H1 (cell line): Measurements from ENCODE around the gene ACACA. TPM values are rescaled to one million over a fixed set of nuclear protein-coding genes. Genes with fewer than 3 reads are reported as not detected.

Experiments
- ASH2L ChIP-seq: fragments of 200-600, 300-600 bp; sonication (generic); IDR thresholded peaks from one replicate; pipeline ENCODE4 v1.7.1; 2017; ENCODE audit warnings: low read length
- ATF3 ChIP-seq: IDR thresholded peaks from 2 replicates; pipeline ENCODE4 v1.6.1; 2011; ENCODE audit warnings: low read depth, mild to moderate bottlenecking, low read length; ENCODE audit not compliant: insufficient read depth
- CBX8 ChIP-seq: fragments of 300-800, 300-1000 bp; sonication (generic); IDR thresholded peaks from 2 replicates; pipeline ENCODE4 v1.7.1; 2016; ENCODE audit warnings: low read depth, low read length, borderline replicate concordance
- CHD1 ChIP-seq: IDR thresholded peaks from 2 replicates; pipeline ENCODE4 v1.6.1; 2012; ENCODE audit warnings: low read depth, low read length, improper control_type of control experiment
- CTCF ChIP-seq, 3 experiments: IDR thresholded peaks; 1 replicate in 2 of 3; 2 replicates in 1 of 3; pipeline versions ENCODE4 v1.5.1 to v1.6.1; 2011; ENCODE audit warnings: low read length in 3 of 3, mild to moderate bottlenecking in 3 of 3, inconsistent platforms in 2 of 3, low read depth in 1 of 3, moderate library complexity in 1 of 3; ENCODE audit not compliant: insufficient read depth in 1 of 3; ENCODE audit errors: control extremely low read depth in 1 of 3
- E2F6 ChIP-seq: IDR thresholded peaks from 2 replicates; pipeline ENCODE4 v1.6.1; 2012; ENCODE audit warnings: inconsistent platforms
- KDM5A ChIP-seq: fragments of 200-600 bp; IDR thresholded peaks from 2 replicates; pipeline ENCODE4 v1.7.1; 2012; ENCODE audit warnings: mild to moderate bottlenecking, low read length, inconsistent platforms, mixed read lengths
- RAD21 ChIP-seq, 2 experiments: IDR thresholded peaks in 1 of 2; conservative IDR thresholded peaks in 1 of 2; 2 replicates each; pipeline ENCODE4 v1.6.1; 2011; ENCODE audit warnings: low read depth in 2 of 2, low read length in 2 of 2, improper control_type of control experiment in 1 of 2, inconsistent platforms in 1 of 2, mild to moderate bottlenecking in 1 of 2, moderate library complexity in 1 of 2
- SP1 ChIP-seq: IDR thresholded peaks from 2 replicates; pipeline ENCODE4 v1.6.1; 2011; ENCODE audit warnings: low read depth, low read length
- USF2 ChIP-seq: IDR thresholded peaks from 2 replicates; pipeline ENCODE4 v1.6.1; 2011; ENCODE audit warnings: low read length, improper control_type of control experiment
- polyA plus RNA-seq, 7 experiments: library from polyadenylated mRNA; depleted of rRNA in 3 of 7; stranded (reverse) in 5 of 7; unstranded in 2 of 7; fragments of >200 nt in 5 of 7; fragments of 200-250 nt in 2 of 7; gene quantifications; 1 replicate in 5 of 7; 2 replicates in 1 of 7; 4 replicates in 1 of 7; pipeline versions ENCODE4 v1.2.1 to v1.2.3, GENCODE V29; 2011 to 2013; ENCODE audit warnings: missing spikeins in 2 of 7, mixed read lengths in 2 of 7
- total RNA-seq: library from RNA; stranded (reverse); fragmentation: NEBNext Ultra II Directional; extraction: Animal tissue kit (Norgen Biotek cat#: 25700); gene quantifications from 2 replicates; pipeline ENCODE4 v1.2.1, GENCODE V29; 2021

Gene ACACA
- total and polyA plus RNA-seq, 2 of the 8 experiments (the other 6 are each of a cell fraction or from before 2014, with no cell fraction given) = 74.0 to 160 TPM

- TF ChIP-seq CTCF (IDR thresholded peaks at IDR 0.05; ENCODE audit: control extremely low read depth in 1 of 3, insufficient read depth in 1 of 3, low read depth in 1 of 3, low read length in 3 of 3) (peak; percentile 81 to 94 (median 88)), USF2 (no peak), ASH2L (peak; percentile 47), CHD1 (no peak), RAD21 (IDR thresholded peaks at IDR 0.05 in 1 of 2, conservative IDR thresholded peaks at IDR 0.05 in 1 of 2; ENCODE audit: low read depth in 2 of 2, low read length in 2 of 2) (peak; percentile 94 to 96), E2F6 (no peak), CBX8 (no peak), SP1 (no peak), ATF3 (no peak), KDM5A (no peak)
Measured at GRCh38 chr17:37047631-37048104, 359.0 kb downstream of the ACACA start (continued).
